AG04449 (cell line): Measurements from ENCODE around the gene TLR5.

Experiments used
- CTCF ChIA-PET: fragments of 350-600 bp; formaldehyde crosslinking; extraction: SDS; loops from one replicate; lab custom pipeline; 2021; ENCODE audit warnings: antibody characterized with exemption; lab: Yijun Ruan, JAX
- POLR2A ChIA-PET: fragments of 400-600, 350-600 bp; formaldehyde crosslinking; extraction: SDS; loops from one replicate; lab custom pipeline; 2020; ENCODE audit warnings: antibody characterized with exemption, inconsistent platforms; lab: Yijun Ruan, JAX
- DNase-seq: peaks from one replicate; pipeline ENCODE4 v3.0.0-alpha.2; 2010; ENCODE audit warnings: low read depth, low spot score
- H3K4me3 ChIP-seq: 2 replicates; pipeline ENCODE4 v1.5.1; 2011; ENCODE audit warnings: low read depth, mild to moderate bottlenecking, control low read depth, low read length
- CTCF ChIP-seq: IDR thresholded peaks from one replicate; pipeline ENCODE4 v1.5.1; 2011; ENCODE audit warnings: mild to moderate bottlenecking, moderate library complexity, low read length, control low read depth, inconsistent platforms; ENCODE audit not compliant: insufficient read depth; ENCODE audit errors: missing control alignments

TLR5 gene

GRCh38 chr1:223129229-223129901, 13.7 kb downstream of the TLR5 start:
- DNase-seq, result no peak
- ChIA-PET CTCF (interaction anchor here (0.8 to 15.3 kb wide), 28 partner anchors 8 to 567 kb away, joined by 3 to 321 read pairs (median 4); partner anchors contain the start of gene TLR5), POLR2A (no interaction called here)
- peak; percentile 95 for TF ChIP-seq CTCF
- peak overlapping the region; percentile 49 for H3K4me3 ChIP-seq

GRCh38 chr1:223126741-223127140, 16.3 kb downstream of the TLR5 start:
- CTCF ChIA-PET, result interaction anchor here (1.2 to 15.3 kb wide), 7 partner anchors 9 to 557 kb away, joined by 3 to 296 read pairs (median 6); partner anchors contain the start of gene TLR5

GRCh38 chr1:223125766-223126165, 17.3 kb downstream of the TLR5 start:
- ChIA-PET POLR2A (no interaction called here), CTCF (interaction anchor here (1.1 to 15.3 kb wide), 7 partner anchors 13 to 555 kb away, joined by 3 to 296 read pairs (median 7); partner anchors contain the start of gene TLR5)
- no peak for TF ChIP-seq CTCF
- H3K4me3 ChIP-seq, result no peak overlapping the region
- no peak for DNase-seq

More at GRCh38 chr1:223126741-223127140, 16.3 kb downstream of the TLR5 start:
- POLR2A ChIA-PET, result no interaction called here
- no peak for DNase-seq
- no peak overlapping the region for H3K4me3 ChIP-seq
- no peak for TF ChIP-seq CTCF

DNA sequence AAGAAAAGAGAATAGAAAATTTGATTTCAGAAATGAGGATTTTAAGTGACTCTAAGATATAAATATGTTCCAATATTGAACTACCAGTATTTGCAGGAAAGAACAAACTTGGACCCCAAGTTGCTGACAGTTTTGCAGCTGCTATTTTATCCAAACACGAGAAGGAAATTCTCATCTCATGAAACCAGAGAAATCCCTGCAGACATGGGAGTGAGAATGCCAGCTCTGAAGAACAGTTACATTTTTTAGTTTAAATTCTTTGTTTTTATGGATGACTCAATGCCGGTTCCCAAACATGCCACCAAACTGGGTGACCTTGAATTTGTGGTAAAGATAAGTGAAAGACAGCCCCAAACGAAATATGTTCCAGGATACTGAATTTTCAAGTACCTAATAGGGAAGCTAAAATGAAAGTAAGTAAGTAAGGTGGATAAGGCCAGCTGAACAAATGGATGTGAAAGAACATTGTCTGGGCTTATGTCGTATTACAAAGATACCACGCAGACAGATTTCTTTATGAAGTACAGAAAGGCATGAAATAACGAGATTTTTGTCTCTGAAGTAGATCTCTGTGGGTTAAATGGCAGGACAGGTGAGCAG, 19.9 kb downstream of the TLR5 start:
- no peak for DNase-seq
- CTCF ChIA-PET, result interaction anchor here (0.7 to 15.3 kb wide), 46 partner anchors 10 to 578 kb away, joined by 3 to 296 read pairs (median 5); partner anchors contain the start of genes FAM177B and TLR5
- POLR2A ChIA-PET, result no interaction called here
- no peak for TF ChIP-seq CTCF
- no peak overlapping the region for H3K4me3 ChIP-seq

- ChIA-PET CTCF (interaction anchor here (1.2 kb wide), 1 partner anchor 29 kb away, joined by 3 read pairs; no protein-coding TSS in a partner anchor), POLR2A (no interaction called here)
- H3K4me3 ChIP-seq, result no peak overlapping the region
- no peak for TF ChIP-seq CTCF
- DNase-seq, result no peak
Observed at GRCh38 chr1:223118418-223118817, 24.6 kb downstream of the TLR5 start.

DNA sequence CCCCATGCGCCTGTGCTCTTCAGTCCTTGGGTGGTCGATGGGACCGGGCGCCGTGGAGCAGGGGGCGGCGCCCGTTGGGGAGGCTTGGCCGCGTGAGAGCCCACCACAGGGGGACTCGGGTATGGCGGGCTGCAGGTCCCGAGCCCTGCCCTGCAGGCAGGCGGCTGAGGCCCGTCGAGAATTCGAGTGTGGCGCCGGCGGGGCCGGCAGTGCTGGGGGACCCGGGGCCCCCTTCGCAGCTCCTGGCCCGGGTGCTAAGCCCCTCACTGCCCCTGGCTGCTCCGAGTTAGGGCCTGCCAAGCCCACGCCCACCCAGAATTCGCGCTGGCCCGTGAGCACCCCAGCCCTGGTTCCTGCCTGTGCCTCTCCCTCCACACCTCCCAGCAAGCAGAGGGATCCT, 26.1 kb downstream of the TLR5 start:
- CTCF ChIA-PET, result interaction anchor here (0.9 to 1.8 kb wide), 2 partner anchors 11 to 13 kb away, joined by 3 to 5 read pairs; no protein-coding TSS in a partner anchor
- POLR2A ChIA-PET, result no interaction called here
- H3K4me3 ChIP-seq, result no peak overlapping the region
- TF ChIP-seq CTCF, result no peak
- no peak for DNase-seq
